Measurements from ENCODE around the gene ITIH3.

The ITIH3 gene

DNA sequence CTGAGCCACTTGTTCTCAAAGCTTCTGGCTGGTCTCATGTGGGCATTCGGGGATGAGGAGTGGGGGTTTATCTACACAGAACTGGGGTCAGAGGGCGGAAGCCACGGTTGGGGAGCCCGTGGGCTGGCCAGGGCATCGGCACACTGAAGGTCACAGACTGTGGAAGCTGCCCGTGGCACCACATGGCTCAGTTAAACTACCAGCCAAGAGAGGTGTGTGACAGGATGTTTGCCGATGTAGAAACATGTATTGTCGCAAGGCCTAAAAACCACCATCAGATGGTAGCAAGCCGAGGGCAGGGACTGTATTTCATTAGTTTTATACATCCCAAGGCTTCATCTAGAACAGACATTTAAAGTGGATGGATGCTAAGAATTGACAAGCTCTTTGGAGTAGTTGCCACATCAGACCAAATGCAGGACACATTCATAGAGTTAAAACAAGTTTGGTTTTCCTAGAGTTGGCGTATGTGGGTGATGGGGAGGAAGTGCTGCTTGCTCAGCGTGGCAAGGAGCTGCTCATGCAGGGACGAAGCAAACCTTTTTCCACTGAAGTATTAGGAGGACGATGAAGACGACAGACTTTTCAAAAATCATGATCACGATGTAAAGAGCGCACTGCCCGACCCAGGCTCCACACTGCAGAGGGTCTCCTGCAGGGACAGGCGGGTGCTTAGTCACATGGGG, 49.8 kb downstream of the ITIH3 start:
- DNase-seq (ENCODE audit: low spot score) = no peak

DNA sequence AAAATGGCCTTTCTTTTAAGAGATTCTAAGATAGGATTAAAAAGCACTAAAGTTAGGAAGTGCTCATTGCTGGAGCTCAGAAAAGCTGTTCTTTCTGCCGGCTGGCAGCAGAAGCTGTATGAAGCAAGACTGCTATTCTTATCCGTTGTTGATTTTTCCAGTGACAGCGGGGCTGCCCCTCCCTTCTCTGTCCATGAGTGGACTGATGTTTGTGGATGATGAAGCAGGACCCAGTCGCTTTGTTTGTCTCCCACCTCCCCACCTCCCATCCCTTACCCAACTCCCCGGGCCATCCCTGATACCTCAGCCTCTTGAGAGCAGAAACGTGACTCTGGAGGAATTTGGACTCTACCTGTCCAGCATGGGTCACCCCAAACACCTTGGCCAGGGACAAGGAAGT, 50.6 kb downstream of the ITIH3 start:
- no peak for DNase-seq (ENCODE audit: low spot score)

DNA sequence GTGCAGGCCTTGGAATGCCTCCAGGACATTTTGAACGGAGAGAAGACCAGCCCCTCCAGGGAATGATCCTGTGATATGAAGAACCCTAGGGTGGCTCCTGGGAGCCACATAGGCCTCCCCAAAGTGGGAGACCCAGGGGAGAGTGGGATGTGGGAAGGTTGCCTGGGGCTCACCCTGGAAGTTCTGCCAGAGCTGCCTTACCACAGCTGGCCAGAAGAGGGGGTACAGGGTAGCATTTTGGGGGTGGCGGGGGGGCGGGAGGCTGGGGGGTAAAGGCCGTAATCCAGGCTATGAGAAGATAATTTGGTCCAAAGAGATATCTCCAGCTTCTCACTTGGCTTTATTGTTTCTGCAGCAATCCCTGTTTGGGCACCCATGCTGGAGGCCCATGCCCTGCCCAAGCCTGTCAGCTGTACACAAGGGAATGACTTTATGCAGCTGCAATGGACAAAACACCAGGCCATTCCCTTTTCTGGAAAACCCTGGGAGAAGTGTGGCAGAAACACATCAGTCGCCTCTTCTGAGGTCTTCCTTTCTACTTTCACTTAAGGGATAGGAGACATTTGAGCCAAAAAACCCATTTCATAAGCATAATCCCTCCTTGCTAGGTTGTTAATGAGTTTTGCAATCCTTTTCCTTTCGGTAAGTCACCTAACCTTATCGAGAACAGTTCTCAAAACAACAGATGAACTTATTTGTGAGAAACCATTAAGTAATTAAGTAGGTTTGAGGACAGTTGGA, 51.3 kb downstream of the ITIH3 start:
- peak; percentile 5 for DNase-seq (ENCODE audit: low spot score)

DNA sequence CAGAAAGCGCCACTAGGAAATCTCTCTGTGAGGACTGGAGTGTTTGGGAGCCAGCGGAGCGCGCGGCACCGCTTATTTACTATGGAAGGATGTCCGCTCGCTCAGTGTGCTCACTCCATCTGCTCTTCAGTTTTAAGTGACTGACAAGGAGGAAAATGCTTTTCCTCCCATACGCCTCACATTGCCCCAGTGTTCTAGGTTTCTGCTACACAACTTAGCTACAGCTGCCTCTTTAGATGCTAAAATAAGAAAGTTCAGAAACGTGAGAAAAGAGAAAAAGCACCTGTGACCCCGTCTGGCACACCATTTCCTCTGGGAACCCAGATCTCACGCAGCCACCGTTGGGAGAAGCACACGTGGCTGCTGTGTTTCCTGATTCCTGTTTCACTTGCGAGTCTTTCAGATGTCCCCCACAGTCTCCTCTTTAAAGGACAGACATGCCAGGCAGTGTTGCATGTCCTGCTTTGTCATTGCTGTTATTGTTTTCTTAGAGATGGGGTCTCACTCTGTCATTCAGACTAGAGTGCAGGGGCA, 51.9 kb downstream of the ITIH3 start:
- no peak for DNase-seq (ENCODE audit: low spot score)

DNA sequence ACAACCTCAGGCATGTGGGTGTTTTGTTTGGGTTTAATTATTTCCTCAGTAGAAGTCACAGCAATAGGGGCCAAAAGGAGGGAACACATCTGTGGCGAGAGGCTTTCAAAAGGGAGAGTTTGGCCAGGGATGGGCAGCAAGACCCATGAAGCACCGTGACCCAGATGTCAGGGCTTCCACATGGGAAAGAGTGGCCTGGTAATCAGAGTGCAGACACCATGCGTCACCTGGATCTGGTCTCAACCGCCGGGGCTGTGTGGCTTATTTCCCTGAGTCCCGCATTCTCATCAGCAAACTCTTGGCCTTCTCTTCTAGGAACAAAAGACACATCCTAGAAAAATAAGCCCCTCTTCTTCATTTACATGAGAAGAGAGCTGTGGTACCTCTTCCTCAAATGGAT, 52.6 kb downstream of the ITIH3 start:
- DNase-seq (ENCODE audit: low spot score) = no peak

DNA sequence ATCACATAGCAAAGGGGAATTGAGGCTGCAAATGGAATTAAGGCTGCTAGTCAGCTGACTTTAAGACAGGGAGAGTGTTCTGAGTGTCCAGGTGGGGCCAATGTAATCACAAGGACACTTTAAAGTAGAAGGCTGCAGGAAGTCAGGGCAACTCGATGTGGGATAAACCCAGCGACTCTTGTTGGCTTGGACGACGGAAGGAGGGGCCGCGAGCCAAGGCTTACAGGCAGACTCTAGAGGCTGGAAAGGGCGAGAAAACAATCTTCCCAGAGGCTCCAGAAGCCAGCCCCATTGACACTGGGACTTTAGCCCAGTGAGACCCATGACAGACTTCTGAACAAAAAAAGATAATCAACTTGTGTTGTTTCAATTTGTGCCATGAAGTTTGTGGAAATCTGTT, 53.1 kb downstream of the ITIH3 start:
- DNase-seq (ENCODE audit: low spot score) = no peak

DNA sequence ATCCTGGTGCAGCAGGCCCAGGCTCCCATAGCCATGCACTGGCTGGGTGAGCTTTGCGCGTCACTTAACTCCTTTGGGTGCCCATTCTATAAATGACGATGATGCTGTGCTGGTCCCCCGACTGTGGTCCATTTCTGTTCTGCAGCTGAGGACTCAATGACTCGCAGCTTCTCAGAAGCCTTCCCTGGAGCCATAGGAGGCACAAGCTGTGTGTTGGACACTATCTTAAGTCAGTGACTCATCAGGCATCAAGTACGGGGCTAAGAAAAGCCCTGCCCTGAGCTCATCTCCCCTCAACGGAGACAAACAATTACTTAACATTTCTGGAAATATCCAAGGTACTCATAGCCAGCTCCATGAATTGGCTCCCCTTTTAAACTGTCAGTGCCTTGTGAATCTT, 54.0 kb downstream of the ITIH3 start:
- DNase-seq (ENCODE audit: low spot score) = no peak

DNA sequence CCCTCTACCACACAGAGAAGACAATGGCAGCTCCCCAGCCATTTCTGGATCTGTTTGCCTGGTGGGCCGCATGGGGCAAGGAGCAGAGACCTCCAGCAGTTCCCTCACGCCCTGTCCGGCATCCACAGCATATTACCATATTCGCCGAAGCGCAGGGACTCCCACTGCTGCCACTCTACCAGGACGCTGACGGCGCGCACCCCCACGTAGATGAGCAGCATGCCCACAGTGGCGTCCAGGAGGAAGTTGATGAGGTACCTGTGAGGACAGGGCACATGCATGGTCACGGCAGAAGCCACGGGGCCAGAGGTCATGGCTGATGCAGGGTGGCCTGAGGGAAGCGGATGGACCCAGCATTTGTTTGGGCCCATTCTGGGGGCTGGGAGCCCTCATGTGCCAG, 55.1 kb downstream of the ITIH3 start:
- no peak for DNase-seq (ENCODE audit: low spot score)

DNA sequence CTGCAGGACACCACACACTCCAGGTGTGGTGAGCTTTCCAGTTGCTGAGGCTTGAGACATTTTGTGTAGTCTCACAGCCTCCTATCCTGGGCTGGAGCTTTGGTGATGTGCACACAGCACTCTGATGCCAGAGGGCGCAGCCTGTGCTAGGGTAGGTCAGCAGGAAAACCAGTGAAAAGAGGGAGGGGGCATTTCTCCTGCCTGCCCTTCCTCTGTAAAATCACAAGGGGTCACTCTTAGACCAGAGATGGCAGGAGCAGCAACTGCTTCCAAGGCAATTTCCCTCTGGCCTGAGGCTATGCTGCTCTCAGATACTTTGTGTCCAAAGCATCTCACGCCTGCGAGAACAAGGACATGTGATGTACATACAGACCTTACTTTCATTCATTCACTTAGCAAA, 56.8 kb downstream of the ITIH3 start:
- peak; percentile 23 for DNase-seq (ENCODE audit: low spot score)

DNA sequence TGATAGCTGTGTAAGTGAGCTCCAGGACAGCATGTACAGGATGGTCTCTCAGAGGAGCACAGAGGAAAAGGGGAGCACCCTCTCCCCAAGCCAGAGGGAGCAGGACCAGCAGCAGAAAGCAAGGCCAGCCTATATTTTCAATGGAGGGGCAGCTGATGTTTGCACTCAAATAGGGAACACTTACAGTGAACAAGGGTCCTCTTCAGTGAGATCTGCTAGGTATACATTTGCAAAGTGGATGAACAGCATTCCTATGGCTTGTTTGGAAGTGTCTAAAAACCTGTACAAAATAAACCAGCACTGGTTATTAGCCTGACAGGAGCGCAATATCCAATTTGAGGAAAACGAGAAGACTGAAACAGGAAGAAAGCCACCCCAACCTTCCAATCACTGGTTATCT, 57.8 kb downstream of the ITIH3 start:
- no peak for DNase-seq (ENCODE audit: low spot score)

DNA sequence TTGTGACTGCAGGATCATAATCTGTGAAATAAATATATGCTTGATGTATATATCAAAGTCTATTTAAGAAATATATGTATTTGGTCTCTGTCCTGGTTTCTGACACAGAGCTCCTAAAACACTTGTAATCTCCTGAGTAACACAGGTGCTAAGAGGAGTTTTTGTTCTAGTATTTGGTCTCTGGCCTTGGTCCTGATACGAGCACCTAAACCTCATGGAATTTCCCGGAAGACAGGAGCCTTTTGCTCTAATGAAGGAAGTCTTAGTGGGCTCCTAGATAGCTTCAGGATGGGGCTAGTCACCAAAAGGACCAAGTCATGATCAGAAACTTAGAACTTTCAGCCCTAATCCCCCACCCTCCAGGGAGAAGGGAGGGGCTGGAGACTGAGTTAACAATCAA, 59.4 kb downstream of the ITIH3 start:
- no peak for DNase-seq (ENCODE audit: low spot score)

DNA sequence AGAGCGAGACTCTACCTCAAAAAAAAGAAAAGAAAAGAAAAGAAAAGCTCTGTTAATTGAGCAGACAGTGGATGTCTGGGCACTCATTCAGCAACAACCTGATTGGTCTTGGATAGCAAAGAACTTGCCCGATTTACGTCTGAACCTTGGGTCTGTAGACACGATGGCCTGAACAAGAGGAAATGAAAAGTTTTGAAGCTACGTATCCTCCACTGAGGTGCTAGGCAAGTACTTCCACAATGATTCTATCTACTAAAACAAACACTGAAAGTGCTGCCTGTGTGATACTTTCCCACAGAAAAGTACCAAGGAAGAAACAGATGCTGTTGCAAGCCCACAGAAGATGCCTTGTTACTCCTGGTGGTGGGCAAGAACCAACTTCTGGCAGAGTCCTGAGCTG, 62.1 kb downstream of the ITIH3 start:
- DNase-seq (ENCODE audit: low spot score) = no peak

DNA sequence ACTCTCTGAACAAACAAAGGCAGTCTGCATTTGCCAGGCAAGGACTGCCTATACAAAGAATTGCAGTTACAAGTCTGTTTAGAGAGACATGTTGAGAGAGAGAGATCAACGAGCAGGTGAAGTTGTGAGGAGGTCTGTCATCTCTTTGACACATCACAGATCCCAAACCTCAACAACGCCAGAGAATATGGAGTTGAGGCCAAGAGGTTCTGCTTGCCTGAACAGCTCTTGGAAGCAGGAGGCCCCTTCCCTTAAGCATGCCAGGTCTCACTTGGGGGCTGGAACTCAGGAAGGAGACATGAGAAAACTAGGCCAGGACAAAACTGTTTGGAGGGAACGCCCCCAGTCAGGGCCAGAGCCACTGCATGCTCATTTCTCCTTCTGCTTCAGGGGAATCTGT, 62.5 kb downstream of the ITIH3 start:
- DNase-seq (ENCODE audit: low spot score) = no peak

DNA sequence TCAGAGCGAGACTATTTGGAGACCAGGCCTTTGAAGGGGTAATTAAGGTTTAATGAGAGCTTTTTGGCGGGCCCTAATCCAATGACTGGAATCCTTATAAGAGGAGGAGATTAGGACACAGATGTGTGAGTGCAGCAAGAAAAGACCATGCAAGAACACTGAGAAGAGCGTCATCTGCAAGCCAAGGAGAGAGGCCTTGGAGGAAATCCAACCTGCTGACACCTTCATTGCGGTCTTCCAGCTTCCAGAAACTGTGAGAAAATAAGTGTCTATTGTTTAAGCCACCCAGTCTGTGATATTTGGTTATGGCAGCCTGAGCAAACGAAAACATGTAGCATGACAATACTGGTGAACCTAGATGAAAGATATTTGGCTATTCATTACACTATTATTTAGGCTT, 63.3 kb downstream of the ITIH3 start:
- no peak for DNase-seq (ENCODE audit: low spot score)
